Adrenal gland (tissue), 5 donors: Measurements from ENCODE around the gene MARCKS.

ENCODE experiments used
- CTCF ChIP-seq, 6 experiments: fragments of 450-650 bp in 4 of 6; fragments of 200-600 bp in 2 of 6; sonication (generic) in 1 of 6; IDR thresholded peaks; 1 replicate in 5 of 6; 2 replicates in 1 of 6; pipeline versions ENCODE4 v1.5.1 to v1.8.0; 2016 to 2021; ENCODE audit warnings: antibody characterized with exemption in 6 of 6, mild to moderate bottlenecking in 2 of 6, moderate library complexity in 1 of 6
- POLR2A ChIP-seq, 2 donors: fragments of 450-650 bp; IDR thresholded peaks; one replicate each; pipeline ENCODE4 v1.6.1; 2017; ENCODE audit warnings: antibody characterized with exemption in 2 of 2, mild to moderate bottlenecking in 2 of 2, moderate library complexity in 1 of 2
- donor health status: DM: no; HTN: no; CAD: no.

GRCh38 chr6:113809826-113810225, 47.3 kb upstream of the MARCKS start:
- no peak for TF ChIP-seq CTCF (IDR thresholded peaks at IDR 0.05)
- no peak for TF ChIP-seq POLR2A (IDR thresholded peaks at IDR 0.05)
